T follicular helper cell (primary cell): ENCODE results near the gene HSPB7.
"Not testable (repeated sequence)": the region's sequence is repeated elsewhere in the genome, so short reads cannot be mapped to it uniquely, and the experiment has no call there.

ENCODE experiments used
- DNase-seq: peaks from one replicate; pipeline ENCODE4 v3.0.0-alpha.2; 2020; ENCODE audit warnings: low read depth

Gene HSPB7

GRCh38 chr1:16022393-16022792 lies 4.5 kb upstream of the HSPB7 start:
- DNase-seq, result no peak

GRCh38 chr1:16021681-16022080 lies 3.8 kb upstream of the HSPB7 start, which contains the start of gene CLCNKA:
Gene CLCNKA (plus strand): TSS chr1:16022036. CDS start chr1:16022620, 584 bp downstream.
- DNase-seq, result no peak

GRCh38 chr1:16020878-16021277 lies 3.0 kb upstream of the HSPB7 start:
- DNase-seq, result not testable (repeated sequence)

GRCh38 chr1:16020325-16020724 lies 2.5 kb upstream of the HSPB7 start:
- no peak for DNase-seq

GRCh38 chr1:16019644-16020277 lies 1.9 kb upstream of the HSPB7 start:
- DNase-seq, result no peak

- DNase-seq, result no peak
Observed at GRCh38 chr1:16018749-16019643, 1.2 kb upstream of the HSPB7 start.

- DNase-seq, result no peak
Observed at GRCh38 chr1:16018308-16018707, 465 bp upstream of the HSPB7 start.

- no peak for DNase-seq
Observed at GRCh38 chr1:16017076-16017460, 775 bp downstream of the HSPB7 start.

GRCh38 chr1:16015960-16016901 lies 1.6 kb downstream of the HSPB7 start:
- no peak for DNase-seq

- no peak for DNase-seq
Observed at GRCh38 chr1:16015491-16015890, 2.4 kb downstream of the HSPB7 start.

GRCh38 chr1:16014509-16015482 lies 3.0 kb downstream of the HSPB7 start:
- DNase-seq, result no peak

- DNase-seq, result no peak
Observed at GRCh38 chr1:16013908-16014258, 4.0 kb downstream of the HSPB7 start.

- peak; percentile 15 for DNase-seq
Observed at GRCh38 chr1:16013220-16013907, 4.5 kb downstream of the HSPB7 start.

- DNase-seq, result peak; percentile 9
Observed at GRCh38 chr1:16012590-16013219, 5.1 kb downstream of the HSPB7 start.

- no peak for DNase-seq
Observed at GRCh38 chr1:16011936-16012589, 5.8 kb downstream of the HSPB7 start.

GRCh38 chr1:16010837-16011236 lies 7.0 kb downstream of the HSPB7 start:
- no peak for DNase-seq

GRCh38 chr1:16009678-16010077 lies 8.2 kb downstream of the HSPB7 start:
- no peak for DNase-seq

GRCh38 chr1:16009030-16009460 lies 8.8 kb downstream of the HSPB7 start:
- DNase-seq, result peak; percentile 57

GRCh38 chr1:16007671-16008341 lies 10.0 kb downstream of the HSPB7 start:
- no peak for DNase-seq
